Measurements from ENCODE around the gene SETBP1.

DNA sequence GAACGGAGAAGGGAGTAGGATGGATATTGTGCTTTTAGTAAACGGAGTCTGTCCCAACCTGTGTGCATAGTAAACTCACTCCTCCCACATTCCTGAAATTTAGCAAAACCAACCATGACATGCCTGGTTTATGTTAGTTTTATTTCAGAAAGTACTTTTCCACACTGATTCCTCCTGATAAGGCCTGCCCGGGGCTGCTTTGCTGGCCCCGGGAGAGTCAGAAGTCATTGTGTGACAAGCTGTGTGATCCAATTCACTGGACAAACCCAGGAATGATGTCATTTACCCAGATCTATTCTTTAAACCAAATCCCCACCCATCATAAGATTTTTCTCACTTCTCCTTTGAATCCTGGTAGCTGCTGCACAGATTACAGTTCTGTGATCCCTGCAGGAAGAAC lies 109.0 kb downstream of the SETBP1 start:
- TF ChIP-seq EZH2 (IDR thresholded peaks at IDR 0.05; ENCODE audit: borderline replicate concordance, low read depth, low read length, poor library complexity, severe bottlenecking), result no peak
- TF ChIP-seq, protein P1, sequence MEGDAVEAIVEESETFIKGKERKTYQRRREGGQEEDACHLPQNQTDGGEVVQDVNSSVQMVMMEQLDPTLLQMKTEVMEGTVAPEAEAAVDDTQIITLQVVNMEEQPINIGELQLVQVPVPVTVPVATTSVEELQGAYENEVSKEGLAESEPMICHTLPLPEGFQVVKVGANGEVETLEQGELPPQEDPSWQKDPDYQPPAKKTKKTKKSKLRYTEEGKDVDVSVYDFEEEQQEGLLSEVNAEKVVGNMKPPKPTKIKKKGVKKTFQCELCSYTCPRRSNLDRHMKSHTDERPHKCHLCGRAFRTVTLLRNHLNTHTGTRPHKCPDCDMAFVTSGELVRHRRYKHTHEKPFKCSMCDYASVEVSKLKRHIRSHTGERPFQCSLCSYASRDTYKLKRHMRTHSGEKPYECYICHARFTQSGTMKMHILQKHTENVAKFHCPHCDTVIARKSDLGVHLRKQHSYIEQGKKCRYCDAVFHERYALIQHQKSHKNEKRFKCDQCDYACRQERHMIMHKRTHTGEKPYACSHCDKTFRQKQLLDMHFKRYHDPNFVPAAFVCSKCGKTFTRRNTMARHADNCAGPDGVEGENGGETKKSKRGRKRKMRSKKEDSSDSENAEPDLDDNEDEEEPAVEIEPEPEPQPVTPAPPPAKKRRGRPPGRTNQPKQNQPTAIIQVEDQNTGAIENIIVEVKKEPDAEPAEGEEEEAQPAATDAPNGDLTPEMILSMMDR (conservative IDR thresholded peaks at IDR 0.05; ENCODE audit: low read depth, low read length), result no peak
